ENCODE data around the gene TACR1. TPM values are rescaled to one million over a fixed set of nuclear protein-coding genes. Genes with fewer than 3 reads are reported as not detected.

The TACR1 gene
- total and polyA plus RNA-seq, 7 donors = 0.03 to 0.37 (median 0.13) TPM

DNA sequence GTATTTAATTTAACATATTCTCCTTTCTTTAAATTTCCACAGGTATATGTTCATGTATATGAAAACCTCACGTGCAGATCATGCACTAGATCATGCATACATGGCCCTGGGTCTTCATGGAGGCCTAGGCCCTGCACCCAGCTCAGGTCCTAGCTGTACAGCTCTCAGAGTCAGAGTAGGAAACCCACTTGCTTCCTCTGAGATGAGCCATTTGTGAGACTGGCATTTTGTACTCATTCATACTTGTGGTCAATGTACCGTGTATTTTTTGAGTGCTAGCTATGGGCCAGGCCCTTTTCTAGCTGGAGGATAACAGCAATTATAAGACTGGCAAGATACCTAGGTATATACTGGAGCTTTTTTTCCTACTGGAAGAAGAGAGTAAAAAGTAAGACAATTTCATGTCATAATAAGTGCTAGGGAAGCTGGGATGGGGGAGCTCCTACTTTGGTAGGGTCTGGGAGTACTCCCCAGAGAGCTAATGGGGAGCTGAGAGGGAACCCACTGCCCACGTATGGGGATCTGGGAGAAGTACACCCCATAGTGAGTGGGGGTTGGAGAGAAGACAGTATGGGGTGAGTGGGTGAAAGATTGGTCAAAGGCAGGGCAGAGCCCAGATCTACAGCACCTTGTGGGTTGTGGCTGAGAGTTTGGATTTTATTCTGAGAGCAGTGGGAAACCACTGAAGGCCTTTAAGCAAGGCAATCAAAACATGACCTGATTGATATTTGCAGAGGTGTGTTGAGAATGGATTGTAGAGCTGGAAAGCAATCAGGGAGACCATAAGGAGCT lies 168.9 kb downstream of the TACR1 start:
- ATAC-seq (no peak), DNase-seq (no peak)
- Histone ChIP-seq H3K4me3 (no peak overlapping the region), H3K9me3 (no peaks in the 10 kb centered on the region), H3K4me1 (no peaks in the 10 kb centered on the region), H3K27ac (no peak overlapping the region), H3K36me3 (ENCODE audit: insufficient read depth in 1 of 2, low read depth in 1 of 2) (no peaks in the 10 kb centered on the region), H3K27me3 (ENCODE audit: insufficient read depth in 3 of 3, low read length in 2 of 3) (no peaks in the 10 kb centered on the region)
- TF ChIP-seq CTCF (IDR thresholded peaks at IDR 0.05) = no peak
- 91 to 92% (median 92%) methylated on average over 3 of the region's 3 CpGs for WGBS, 3 donors
- intact Hi-C loops (cut with DNase I) = no loop called here

- no peak for DNase-seq
- no peaks in the 10 kb centered on the region for H3K4me1 ChIP-seq
- H3K36me3 ChIP-seq (ENCODE audit: insufficient read depth in 1 of 2, low read depth in 1 of 2) = no peaks in the 10 kb centered on the region
- TF ChIP-seq CTCF (IDR thresholded peaks at IDR 0.05) = no peak
- no peaks in the 10 kb centered on the region for H3K27me3 ChIP-seq (ENCODE audit: insufficient read depth in 3 of 3, low read length in 2 of 3)
- no peak for ATAC-seq
- H3K27ac ChIP-seq = no peak overlapping the region
- no peak overlapping the region for H3K4me3 ChIP-seq
- 87 to 97% (median 97%) methylated on average over 2 of the region's 2 CpGs for WGBS, 3 donors
- intact Hi-C loops (cut with DNase I) = no loop called here
- no peaks in the 10 kb centered on the region for H3K9me3 ChIP-seq
Measured at GRCh38 chr2:75027886-75028285, 171.4 kb downstream of the TACR1 start.

- no peak for ATAC-seq
- intact Hi-C loops (cut with DNase I) = no loop called here
- no peak overlapping the region for H3K4me3 ChIP-seq
- no peaks in the 10 kb centered on the region for H3K9me3 ChIP-seq
- H3K27me3 ChIP-seq (ENCODE audit: insufficient read depth in 3 of 3, low read length in 2 of 3) = no peaks in the 10 kb centered on the region
- no peak overlapping the region for H3K27ac ChIP-seq
- DNase-seq = no peak
- WGBS, 3 donors = 93 to 98% (median 95%) methylated on average over 2 of the region's 2 CpGs
- H3K36me3 ChIP-seq (ENCODE audit: insufficient read depth in 1 of 2, low read depth in 1 of 2) = no peaks in the 10 kb centered on the region
- no peak for TF ChIP-seq CTCF (IDR thresholded peaks at IDR 0.05)
- no peaks in the 10 kb centered on the region for H3K4me1 ChIP-seq
Measured at GRCh38 chr2:75025633-75026380, 173.5 kb downstream of the TACR1 start.

DNA sequence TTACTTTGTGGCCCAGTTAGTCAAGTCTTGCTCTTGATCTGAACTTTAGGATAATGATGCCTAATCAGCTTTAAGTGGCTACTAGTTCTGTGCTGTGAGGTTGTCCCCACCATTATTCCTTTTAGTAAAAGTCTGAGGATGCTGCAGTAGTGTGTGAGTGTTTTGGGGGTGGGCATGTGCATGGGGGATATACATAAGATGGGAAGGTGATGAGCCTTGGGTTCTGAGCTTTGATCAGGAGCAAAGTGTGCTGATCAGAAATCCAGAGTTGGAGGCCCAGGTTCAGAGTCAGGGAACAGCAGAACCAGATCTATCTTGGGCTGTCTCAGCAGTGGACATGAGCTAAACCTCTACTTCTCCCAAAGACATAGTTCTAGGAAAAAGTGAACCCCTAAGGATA lies 174.1 kb downstream of the TACR1 start:
- H3K27ac ChIP-seq = no peak overlapping the region
- H3K9me3 ChIP-seq = no peaks in the 10 kb centered on the region
- ATAC-seq (no peak), DNase-seq (no peak)
- H3K36me3 ChIP-seq (ENCODE audit: insufficient read depth in 1 of 2, low read depth in 1 of 2) = no peaks in the 10 kb centered on the region
- no peaks in the 10 kb centered on the region for H3K27me3 ChIP-seq (ENCODE audit: insufficient read depth in 3 of 3, low read length in 2 of 3)
- H3K4me3 ChIP-seq = no peak overlapping the region
- no peak for TF ChIP-seq CTCF (IDR thresholded peaks at IDR 0.05)
- intact Hi-C loops (cut with DNase I) = no loop called here
- no peaks in the 10 kb centered on the region for H3K4me1 ChIP-seq

All from psoas muscle (tissue), 8 donors.